Central memory CD8-positive, alpha-beta T cell (primary cell): ENCODE data around the gene SCLY.

Experiments
- ATAC-seq: fragments of 150-1000 bp; cut with Tn5 transposase; replicated peaks from 2 replicates; pipeline ENCODE4 v1.10.0; 2022; ENCODE audit warnings: mild to moderate bottlenecking, moderate FRiP score, moderate number of reproducible peaks; ENCODE audit not compliant: poor library complexity, severe bottlenecking; ENCODE audit errors: extremely low read depth
- DNase-seq, 2 donors: peaks; one replicate each; pipeline ENCODE4 v3.0.0; 2021; ENCODE audit warnings: low spot score in 2 of 2
- H3K27ac Mint-ChIP-seq: one replicate; pipeline ENCODE4 v1.8.0; 2022; ENCODE audit warnings: low read depth, mild to moderate bottlenecking, moderate library complexity, mixed read lengths
- H3K27me3 Mint-ChIP-seq: one replicate; pipeline ENCODE4 v1.8.0; 2022; ENCODE audit warnings: mixed read lengths
- H3K36me3 Mint-ChIP-seq: one replicate; pipeline ENCODE4 v1.8.0; 2022; ENCODE audit warnings: mild to moderate bottlenecking, moderate library complexity, mixed read lengths; ENCODE audit not compliant: insufficient read depth
- H3K4me1 Mint-ChIP-seq: one replicate; pipeline ENCODE4 v1.8.0; 2022; ENCODE audit warnings: mixed read lengths
- H3K4me3 Mint-ChIP-seq: one replicate; pipeline ENCODE4 v1.8.0; 2022; ENCODE audit warnings: mild to moderate bottlenecking, moderate library complexity, mixed read lengths
- H3K9me3 Mint-ChIP-seq: one replicate; pipeline ENCODE4 v1.8.0; 2022; ENCODE audit warnings: mixed read lengths

Gene SCLY

DNA sequence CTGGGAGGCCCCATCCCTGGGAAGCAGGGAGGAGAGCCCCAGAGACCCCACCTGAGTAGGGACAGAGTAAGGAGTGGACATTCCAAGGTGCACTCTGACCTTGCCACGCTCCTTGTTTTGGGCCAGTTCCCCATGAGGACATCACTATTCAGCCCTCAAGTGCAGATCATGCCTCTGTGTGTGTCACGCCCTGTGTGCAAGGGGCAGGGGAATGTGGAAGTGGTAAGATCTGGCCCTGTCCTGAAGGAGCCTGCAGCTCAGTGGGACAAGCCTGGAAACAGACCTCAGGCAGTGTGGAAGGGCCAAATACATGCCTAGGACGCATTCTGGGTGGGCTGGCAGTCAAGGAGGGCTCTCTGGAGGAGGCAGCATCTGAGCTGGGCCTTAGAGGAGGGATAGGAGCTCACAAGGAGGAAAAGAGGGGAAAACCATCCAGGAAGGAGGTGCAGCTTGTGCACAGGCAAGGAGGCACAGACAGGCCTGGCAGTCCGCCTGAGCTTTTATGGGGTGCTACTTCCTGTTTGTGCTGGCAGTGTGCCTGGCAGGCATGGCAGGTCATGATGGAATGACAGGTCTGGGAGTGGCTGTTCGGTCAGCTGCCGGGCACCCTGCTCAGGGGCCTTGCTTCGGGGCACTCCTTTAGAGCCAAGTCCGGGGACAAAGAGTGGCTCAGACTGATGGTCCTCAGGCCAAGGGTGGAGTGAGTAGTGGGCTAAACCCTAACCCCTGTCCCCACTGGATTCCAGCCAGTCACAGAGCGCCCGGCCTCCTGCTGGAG lies 80.9 kb downstream of the SCLY start:
- no peak for ATAC-seq

DNA sequence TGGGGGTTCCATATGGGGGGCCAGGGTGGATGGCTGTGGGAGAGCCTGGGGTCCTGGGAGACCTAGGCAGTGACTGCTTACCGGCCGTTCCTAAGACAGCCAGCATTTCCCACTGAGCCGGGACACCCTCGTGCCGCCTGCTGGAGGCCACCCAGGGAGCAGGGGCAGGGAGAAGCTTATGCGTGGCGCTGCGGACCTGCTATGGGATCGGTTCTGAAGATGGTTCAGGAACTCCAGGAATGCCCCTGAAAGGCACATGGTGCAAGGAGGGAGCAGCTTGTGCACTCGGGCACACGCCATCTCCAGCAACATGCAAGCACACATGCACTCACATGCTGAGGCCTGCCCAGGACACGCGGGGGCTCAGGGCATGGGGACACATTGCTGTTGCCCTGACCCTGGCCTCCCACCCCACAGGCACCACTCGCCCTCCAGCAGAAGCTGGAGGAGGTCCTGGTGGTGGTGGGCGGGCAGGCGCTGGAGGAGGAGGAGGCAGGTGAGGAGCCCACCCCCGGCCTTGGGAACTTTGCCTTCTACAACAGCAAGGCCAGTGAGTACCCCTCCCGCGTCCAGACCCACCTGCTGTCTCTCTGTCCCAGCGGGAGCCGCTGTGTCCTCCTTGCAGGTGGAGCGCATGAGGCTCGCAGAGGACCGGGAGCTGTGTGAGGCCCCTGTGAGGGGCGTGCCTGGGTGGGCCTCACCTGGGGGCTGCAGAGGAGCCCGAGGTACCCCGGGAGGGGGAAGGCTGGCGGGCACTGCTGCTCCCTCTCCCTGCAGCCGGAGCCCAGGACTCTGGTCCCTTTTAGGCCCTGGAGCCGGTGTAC lies 81.8 kb downstream of the SCLY start:
- no peak for ATAC-seq
- DNase-seq, result no peak
- no peak overlapping the region for H3K4me3 Mint-ChIP-seq
- H3K27me3 Mint-ChIP-seq, result no peaks in the 10 kb centered on the region
- H3K4me1 Mint-ChIP-seq, result peaks cover 15% of the 10 kb centered on the region
- H3K9me3 Mint-ChIP-seq, result no peaks in the 10 kb centered on the region
- H3K27ac Mint-ChIP-seq, result no peak overlapping the region
- H3K36me3 Mint-ChIP-seq, result no peaks in the 10 kb centered on the region

More for the DNA sequence above, 80.9 kb downstream of the SCLY start:
- H3K27me3 Mint-ChIP-seq, result no peaks in the 10 kb centered on the region
- H3K4me1 Mint-ChIP-seq, result peaks cover 15% of the 10 kb centered on the region
- no peaks in the 10 kb centered on the region for H3K36me3 Mint-ChIP-seq
- H3K9me3 Mint-ChIP-seq, result no peaks in the 10 kb centered on the region
- H3K27ac Mint-ChIP-seq, result peak overlapping the region; percentile 21
- DNase-seq, result no peak
- H3K4me3 Mint-ChIP-seq, result no peak overlapping the region

- no peaks in the 10 kb centered on the region for H3K9me3 Mint-ChIP-seq
- DNase-seq (no peak), ATAC-seq (no peak)
- no peak overlapping the region for H3K4me3 Mint-ChIP-seq
- no peak overlapping the region for H3K27ac Mint-ChIP-seq
- peaks cover 15% of the 10 kb centered on the region for H3K4me1 Mint-ChIP-seq
- no peaks in the 10 kb centered on the region for H3K27me3 Mint-ChIP-seq
- H3K36me3 Mint-ChIP-seq, result no peaks in the 10 kb centered on the region
These were observed 82.6 kb downstream of the SCLY start for GRCh38 chr2:238143239-238143951.

GRCh38 chr2:238144262-238144661 lies 83.5 kb downstream of the SCLY start:
- Mint-ChIP-seq H3K27me3 (no peaks in the 10 kb centered on the region), H3K9me3 (no peaks in the 10 kb centered on the region), H3K36me3 (no peaks in the 10 kb centered on the region), H3K4me1 (peaks cover 15% of the 10 kb centered on the region), H3K27ac (no peak overlapping the region), H3K4me3 (no peak overlapping the region)
- DNase-seq (no peak), ATAC-seq (no peak)

- ATAC-seq (no peak), DNase-seq (no peak)
- Mint-ChIP-seq H3K9me3 (no peaks in the 10 kb centered on the region), H3K4me1 (peaks cover 15% of the 10 kb centered on the region), H3K27ac (no peak overlapping the region), H3K4me3 (no peak overlapping the region), H3K36me3 (no peaks in the 10 kb centered on the region), H3K27me3 (no peaks in the 10 kb centered on the region)
These were observed 84.2 kb downstream of the SCLY start for GRCh38 chr2:238145046-238145445.

- no peak overlapping the region for H3K4me3 Mint-ChIP-seq
- no peak for DNase-seq
- H3K36me3 Mint-ChIP-seq, result no peaks in the 10 kb centered on the region
- ATAC-seq, result no peak
- H3K9me3 Mint-ChIP-seq, result no peaks in the 10 kb centered on the region
- no peaks in the 10 kb centered on the region for H3K27me3 Mint-ChIP-seq
- no peak overlapping the region for H3K27ac Mint-ChIP-seq
- peaks cover 15% of the 10 kb centered on the region for H3K4me1 Mint-ChIP-seq
These were observed 85.0 kb downstream of the SCLY start for GRCh38 chr2:238145851-238146250.

DNA sequence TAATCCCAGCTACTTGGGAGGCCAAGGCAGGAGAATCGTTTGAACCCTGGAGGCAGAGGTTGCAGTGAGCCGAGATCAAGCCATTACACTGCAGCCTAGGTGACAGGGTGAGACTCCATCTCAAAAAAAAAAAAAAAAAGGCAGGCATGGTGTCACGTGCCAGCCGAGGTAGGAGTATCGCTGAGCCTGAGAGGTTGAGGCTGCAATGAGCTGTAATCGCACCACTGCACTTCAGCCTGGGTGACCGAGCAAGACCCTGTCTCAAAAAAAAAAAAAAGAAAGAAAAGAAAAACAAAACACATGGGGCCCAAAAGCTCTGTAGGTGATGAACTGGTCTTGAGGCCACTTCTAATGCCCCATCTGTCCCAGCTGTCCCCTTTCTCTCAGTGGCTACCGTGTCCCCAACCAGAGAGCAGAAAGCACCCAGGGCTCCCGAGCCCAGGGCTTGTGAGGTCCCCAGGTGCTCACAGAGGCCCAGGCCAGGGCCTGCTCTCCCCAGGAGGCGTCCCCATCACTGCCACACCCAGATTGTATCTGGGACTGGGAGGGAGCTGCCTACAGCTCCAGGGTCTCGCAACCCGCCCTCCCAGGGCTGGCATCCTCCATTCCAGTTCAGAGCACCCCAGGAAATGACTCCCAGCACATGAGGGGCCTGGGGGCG lies 86.2 kb downstream of the SCLY start:
- DNase-seq (no peak), ATAC-seq (no peak)
- no peak overlapping the region for H3K4me3 Mint-ChIP-seq
- no peaks in the 10 kb centered on the region for H3K36me3 Mint-ChIP-seq
- peaks cover 7% of the 10 kb centered on the region for H3K4me1 Mint-ChIP-seq
- H3K9me3 Mint-ChIP-seq, result no peaks in the 10 kb centered on the region
- H3K27me3 Mint-ChIP-seq, result no peaks in the 10 kb centered on the region
- no peak overlapping the region for H3K27ac Mint-ChIP-seq

- ATAC-seq, result no peak
- Mint-ChIP-seq H3K4me1 (peaks cover 4% of the 10 kb centered on the region), H3K4me3 (no peak overlapping the region), H3K36me3 (no peaks in the 10 kb centered on the region), H3K27me3 (no peaks in the 10 kb centered on the region), H3K27ac (no peak overlapping the region), H3K9me3 (no peaks in the 10 kb centered on the region)
- DNase-seq, result no peak
These were observed 88.2 kb downstream of the SCLY start for GRCh38 chr2:238148981-238149380.
